ENCODE measurements around the gene SHH. TPM values are rescaled to one million over a fixed set of nuclear protein-coding genes. Genes with fewer than 3 reads are reported as not detected.

SHH gene
- total RNA-seq, 1 experiment from 2014 or later: 22.9 TPM

GRCh38 chr7:155752756-155753445, 59.4 kb downstream of the SHH start:
- no peaks in the 10 kb centered on the region; the same call in 1 of the 2 replicates for H3K4me1 ChIP-seq (ENCODE audit: control insufficient read depth, insufficient read depth, low read length)
- ATAC-seq: no peak
- TF ChIP-seq REST (IDR thresholded peaks at IDR 0.05; ENCODE audit: insufficient read depth in 1 of 2, low read depth in 2 of 2, low read length in 1 of 2): no peak
- TF ChIP-seq SIN3A (IDR thresholded peaks at IDR 0.05; ENCODE audit: borderline replicate concordance, insufficient read depth, low read depth, low read length): no peak
- no peak for TF ChIP-seq CTCF (IDR thresholded peaks at IDR 0.05)
- no peak for TF ChIP-seq TCF7L2 (IDR thresholded peaks at IDR 0.05; ENCODE audit: low read depth, low read length)
- TF ChIP-seq POLR2AphosphoS5 (IDR thresholded peaks at IDR 0.05; ENCODE audit: low read depth, low read length): no peak
- in situ Hi-C loops (cut with HindIII; ENCODE audit: low pct_unique_long_range_greater_than_20kb, low sequenced_read_pairs) (no loop called here), intact Hi-C loops (cut with micrococcal nuclease; ENCODE audit: unreplicated experiment) (no loop called here)
- POLR2A ChIA-PET: no interaction called here
- H3K27me3 ChIP-seq (ENCODE audit: control insufficient read depth, insufficient read depth, low read length): no peaks in the 10 kb centered on the region
- DNase-seq (ENCODE audit: low read depth, low spot score): no peak
- H3K4me3 ChIP-seq (ENCODE audit: low read depth in 2 of 2, low read length in 2 of 2): no peak overlapping the region
- BruUV-seq (replicated peaks): no TSS peak
- CTCF ChIA-PET: no interaction called here
- H3K36me3 ChIP-seq (ENCODE audit: control insufficient read depth, insufficient read depth, low read length): no peaks in the 10 kb centered on the region
- H3K9me3 ChIP-seq (ENCODE audit: control insufficient read depth, insufficient read depth, low read depth, low read length): no peaks in the 10 kb centered on the region
- no peak overlapping the region for H3K27ac ChIP-seq (ENCODE audit: low read length)

DNA sequence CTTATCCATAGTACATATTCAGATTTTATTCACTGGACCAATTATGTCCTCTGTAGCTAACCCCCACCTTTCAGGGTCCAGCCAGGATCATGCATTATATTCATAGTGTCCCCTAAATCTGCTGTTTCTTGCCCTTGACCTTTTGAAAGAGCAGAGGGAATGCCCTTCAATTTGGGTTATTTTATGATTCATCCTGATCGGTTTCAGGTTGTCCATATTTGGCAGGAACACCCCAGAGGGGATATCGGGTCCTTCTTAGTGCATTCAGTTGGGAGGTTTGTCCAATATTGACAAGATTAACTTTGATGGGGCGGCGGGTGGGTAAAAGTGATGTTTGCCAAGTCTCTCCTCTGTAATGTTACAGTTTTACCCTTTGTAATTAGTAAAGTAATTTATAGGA, 60.9 kb downstream of the SHH start:
- BruUV-seq (replicated peaks): no TSS peak
- no peak for DNase-seq (ENCODE audit: low read depth, low spot score)
- intact Hi-C loops (cut with micrococcal nuclease; ENCODE audit: unreplicated experiment) (no loop called here), in situ Hi-C loops (cut with HindIII; ENCODE audit: low pct_unique_long_range_greater_than_20kb, low sequenced_read_pairs) (no loop called here)
- H3K27me3 ChIP-seq (ENCODE audit: control insufficient read depth, insufficient read depth, low read length): no peaks in the 10 kb centered on the region
- POLR2A ChIA-PET: no interaction called here
- CTCF ChIA-PET: no interaction called here
- ATAC-seq: no peak
- H3K36me3 ChIP-seq (ENCODE audit: control insufficient read depth, insufficient read depth, low read length): peaks cover 2% of the 10 kb centered on the region
- H3K4me1 ChIP-seq (ENCODE audit: control insufficient read depth, insufficient read depth, low read length): no peaks in the 10 kb centered on the region; the same call in 1 of the 2 replicates
- no peak overlapping the region for H3K4me3 ChIP-seq (ENCODE audit: low read depth in 2 of 2, low read length in 2 of 2)
- H3K9me3 ChIP-seq (ENCODE audit: control insufficient read depth, insufficient read depth, low read depth, low read length): no peaks in the 10 kb centered on the region
- TF ChIP-seq REST (IDR thresholded peaks at IDR 0.05; ENCODE audit: insufficient read depth in 1 of 2, low read depth in 2 of 2, low read length in 1 of 2) (no peak), TCF7L2 (IDR thresholded peaks at IDR 0.05; ENCODE audit: low read depth, low read length) (no peak), CTCF (IDR thresholded peaks at IDR 0.05) (no peak), POLR2AphosphoS5 (IDR thresholded peaks at IDR 0.05; ENCODE audit: low read depth, low read length) (no peak), SIN3A (IDR thresholded peaks at IDR 0.05; ENCODE audit: borderline replicate concordance, insufficient read depth, low read depth, low read length) (no peak)
- no peak overlapping the region for H3K27ac ChIP-seq (ENCODE audit: low read length)

Data from Panc1 (cell line).